WERI-Rb-1 (cell line): ENCODE results near the gene LCN6.

ENCODE experiments used
- DNase-seq: peaks from one replicate; pipeline ENCODE4 v3.0.0-alpha.2; 2020
- H3K27ac ChIP-seq: fragments of 250-450 bp; sonication (Bioruptor Pico); 2 replicates; pipeline ENCODE4 v1.5.1; 2020; ENCODE audit warnings: mild to moderate bottlenecking, moderate library complexity
- H3K27me3 ChIP-seq: fragments of 250-450 bp; sonication (Bioruptor Pico); 2 replicates; pipeline ENCODE4 v1.5.1; 2021; ENCODE audit warnings: mild to moderate bottlenecking, low read depth, moderate library complexity; ENCODE audit not compliant: insufficient read depth, severe bottlenecking
- H3K36me3 ChIP-seq: fragments of 250-450 bp; sonication (Bioruptor Pico); 2 replicates; pipeline ENCODE4 v1.5.1; 2020; ENCODE audit warnings: mild to moderate bottlenecking, moderate library complexity
- H3K4me3 ChIP-seq: 2 replicates; pipeline ENCODE4 v1.5.1; 2011; ENCODE audit warnings: low read depth, mild to moderate bottlenecking, control low read depth, low read length
- H3K9me3 ChIP-seq: fragments of 250-450 bp; sonication (Bioruptor Pico); 2 replicates; pipeline ENCODE4 v1.5.1; 2021; ENCODE audit warnings: mild to moderate bottlenecking, moderate library complexity; ENCODE audit not compliant: severe bottlenecking
- CTCF ChIP-seq: IDR thresholded peaks from 2 replicates; pipeline ENCODE4 v1.5.1; 2011; ENCODE audit warnings: low read depth, mild to moderate bottlenecking, control low read depth, inconsistent platforms, low read length

The LCN6 gene

GRCh38 chr9:136697821-136698526 lies 50.4 kb downstream of the LCN6 start:
- Histone ChIP-seq H3K36me3 (no peaks in the 10 kb centered on the region), H3K27ac (peak overlapping the region; percentile 92), H3K9me3 (no peaks in the 10 kb centered on the region), H3K27me3 (no peaks in the 10 kb centered on the region), H3K4me3 (no peak overlapping the region)
- DNase-seq = no peak
- no peak for TF ChIP-seq CTCF

GRCh38 chr9:136697146-136697820 lies 51.0 kb downstream of the LCN6 start:
- Histone ChIP-seq H3K27me3 (no peaks in the 10 kb centered on the region), H3K9me3 (no peaks in the 10 kb centered on the region), H3K36me3 (no peaks in the 10 kb centered on the region), H3K4me3 (no peak overlapping the region; the same call in 1 of the 2 replicates), H3K27ac (peak overlapping the region; percentile 92)
- DNase-seq = no peak
- TF ChIP-seq CTCF = no peak

GRCh38 chr9:136696502-136696901 lies 51.8 kb downstream of the LCN6 start:
- H3K4me3 ChIP-seq = peak overlapping the region; percentile 20
- no peaks in the 10 kb centered on the region for H3K9me3 ChIP-seq
- H3K27ac ChIP-seq = peak overlapping the region; percentile 99
- H3K36me3 ChIP-seq = no peaks in the 10 kb centered on the region
- peak; percentile 62 for DNase-seq
- no peaks in the 10 kb centered on the region for H3K27me3 ChIP-seq
- TF ChIP-seq CTCF = no peak

GRCh38 chr9:136695955-136696354 lies 52.4 kb downstream of the LCN6 start:
- H3K27ac ChIP-seq = peak overlapping the region; percentile 99
- no peaks in the 10 kb centered on the region for H3K36me3 ChIP-seq
- no peak for TF ChIP-seq CTCF
- H3K27me3 ChIP-seq = no peaks in the 10 kb centered on the region
- peak; percentile 83 for DNase-seq
- no peaks in the 10 kb centered on the region for H3K9me3 ChIP-seq
- H3K4me3 ChIP-seq = peak overlapping the region; percentile 20

GRCh38 chr9:136695435-136695895 lies 52.9 kb downstream of the LCN6 start:
- peak overlapping the region; percentile 20 for H3K4me3 ChIP-seq
- DNase-seq = peak; percentile 87

More at GRCh38 chr9:136695435-136695895, 52.9 kb downstream of the LCN6 start:
- Histone ChIP-seq H3K9me3 (no peaks in the 10 kb centered on the region), H3K27ac (peak overlapping the region; percentile 99), H3K27me3 (no peaks in the 10 kb centered on the region), H3K36me3 (no peaks in the 10 kb centered on the region)
- TF ChIP-seq CTCF = no peak
